WTC11 (cell line): Measurements from ENCODE around the gene VSX2. TPM values are rescaled to one million over a fixed set of nuclear protein-coding genes. Genes with fewer than 3 reads are reported as not detected.
A peak's percentile ranks its signal among the peaks of the same experiment; 100 is the strongest.

Source experiments
- ATAC-seq: fragments of 200-7000 bp; cut with Tn5 transposase; 2 replicates; pipeline ENCODE4 v1.10.0; 2021; ENCODE audit warnings: mild to moderate bottlenecking, moderate library complexity
- CTCF ChIA-PET: fragments of 300-600 bp; sonication (Branson Sonifier 250); formaldehyde crosslinking; loops from one replicate; lab custom pipeline; 2021; ENCODE audit warnings: antibody characterized with exemption; lab: Charles Lee
- POLR2A ChIA-PET: fragments of 350-600 bp; sonication (Branson Sonifier 250); formaldehyde crosslinking; loops from one replicate; lab custom pipeline; 2021; ENCODE audit warnings: antibody characterized with exemption; lab: Charles Lee
- DNase-seq: peaks from one replicate; pipeline ENCODE4 v3.0.0; 2021; ENCODE audit warnings: low spot score
- H3K27ac Mint-ChIP-seq: 2 replicates; pipeline ENCODE4 v1.8.0; 2021; ENCODE audit warnings: mixed read lengths
- H3K27me3 Mint-ChIP-seq: 2 replicates; pipeline ENCODE4 v1.8.0; 2021; ENCODE audit warnings: low read depth, mild to moderate bottlenecking, moderate library complexity, mixed read lengths
- H3K36me3 Mint-ChIP-seq: 2 replicates; pipeline ENCODE4 v1.8.0; 2021; ENCODE audit warnings: mixed read lengths
- H3K4me1 Mint-ChIP-seq: 2 replicates; pipeline ENCODE4 v1.8.0; 2022; ENCODE audit warnings: mixed read lengths
- H3K4me3 Mint-ChIP-seq: 2 replicates; pipeline ENCODE4 v1.8.0; 2021; ENCODE audit warnings: mild to moderate bottlenecking, moderate library complexity, mixed read lengths
- H3K9me3 Mint-ChIP-seq: 2 replicates; pipeline ENCODE4 v1.8.0; 2021; ENCODE audit warnings: mixed read lengths
- ATF2 ChIP-seq: sonication (generic); formaldehyde crosslinking; IDR thresholded peaks from 2 replicates; pipeline ENCODE4 v1.8.1; 2022; ENCODE audit warnings: low read depth, missing genetic modification reagents, borderline replicate concordance
- ATF6 ChIP-seq: sonication (generic); formaldehyde crosslinking; IDR thresholded peaks from 2 replicates; pipeline ENCODE4 v1.8.1; 2023; ENCODE audit warnings: mild to moderate bottlenecking, missing genetic modification reagents
- E2F5 ChIP-seq: sonication (generic); formaldehyde crosslinking; IDR thresholded peaks from 2 replicates; pipeline ENCODE4 v1.8.1; 2022; ENCODE audit warnings: mild to moderate bottlenecking, moderate library complexity, missing genetic modification reagents
- FOXK1 ChIP-seq: sonication (generic); formaldehyde crosslinking; IDR thresholded peaks from 2 replicates; pipeline ENCODE4 v1.8.0; 2022; ENCODE audit warnings: mild to moderate bottlenecking, moderate library complexity, missing genetic modification reagents
- JUN ChIP-seq: sonication (generic); formaldehyde crosslinking; IDR thresholded peaks from 2 replicates; pipeline ENCODE4 v1.8.0; 2023; ENCODE audit warnings: mild to moderate bottlenecking, missing genetic modification reagents
- KAT7 ChIP-seq: sonication (generic); formaldehyde crosslinking; IDR thresholded peaks from 2 replicates; pipeline ENCODE4 v1.8.1; 2023; ENCODE audit warnings: missing genetic modification reagents, mild to moderate bottlenecking, borderline replicate concordance
- MLX ChIP-seq: sonication (generic); formaldehyde crosslinking; IDR thresholded peaks from 2 replicates; pipeline ENCODE4 v1.8.1; 2023; ENCODE audit warnings: mild to moderate bottlenecking, missing genetic modification reagents, moderate library complexity
- SMAD4 ChIP-seq: sonication (generic); formaldehyde crosslinking; IDR thresholded peaks from 2 replicates; pipeline ENCODE4 v1.8.0; 2022; ENCODE audit warnings: mild to moderate bottlenecking, missing genetic modification reagents
- ZBTB43 ChIP-seq: sonication (generic); formaldehyde crosslinking; IDR thresholded peaks from 2 replicates; pipeline ENCODE4 v1.8.1; 2023; ENCODE audit warnings: mild to moderate bottlenecking, missing genetic modification reagents
- ZNF121 ChIP-seq: sonication (generic); formaldehyde crosslinking; IDR thresholded peaks from 2 replicates; pipeline ENCODE4 v1.8.0; 2023; ENCODE audit warnings: missing genetic modification reagents
- ZNF263 ChIP-seq: sonication (generic); formaldehyde crosslinking; IDR thresholded peaks from 2 replicates; pipeline ENCODE4 v1.8.1; 2022; ENCODE audit warnings: low read depth, mild to moderate bottlenecking, moderate library complexity, missing genetic modification reagents
- ZNF317 ChIP-seq: sonication (generic); formaldehyde crosslinking; IDR thresholded peaks from 2 replicates; pipeline ENCODE4 v1.8.1; 2023; ENCODE audit warnings: low read depth, mild to moderate bottlenecking, moderate library complexity, missing genetic modification reagents, borderline replicate concordance
- ZNF416 ChIP-seq: fragments of 250-450 bp; sonication (Bioruptor Pico); IDR thresholded peaks from 2 replicates; pipeline ENCODE4 v1.9.0; 2021; ENCODE audit warnings: mild to moderate bottlenecking, inconsistent platforms
- total RNA-seq: library from RNA; stranded (reverse); gene quantifications from 3 replicates; pipeline ENCODE4 v1.2.3, GENCODE V29; 2021
- TF ChIP-seq, protein P1 (sequence below): sonication (generic); formaldehyde crosslinking; IDR thresholded peaks from 2 replicates; pipeline ENCODE4 v1.8.0; 2022; ENCODE audit warnings: mild to moderate bottlenecking, missing genetic modification reagents
- TF ChIP-seq, protein P2 (sequence below): fragments of 200-600 bp; IDR thresholded peaks from 2 replicates; pipeline ENCODE4 v1.8.0; 2022; ENCODE audit warnings: antibody characterized with exemption
- TF ChIP-seq, protein P3 (sequence below): sonication (generic); formaldehyde crosslinking; IDR thresholded peaks from 2 replicates; pipeline ENCODE4 v1.8.0; 2023; ENCODE audit warnings: missing genetic modification reagents
- TF ChIP-seq, protein P4 (sequence below): sonication (generic); formaldehyde crosslinking; conservative IDR thresholded peaks from 2 replicates; pipeline ENCODE4 v1.8.1; 2023; ENCODE audit warnings: mild to moderate bottlenecking, low read depth, missing genetic modification reagents, moderate library complexity

VSX2 gene
- total RNA-seq, 1 experiment from 2014 or later: not detected

DNA sequence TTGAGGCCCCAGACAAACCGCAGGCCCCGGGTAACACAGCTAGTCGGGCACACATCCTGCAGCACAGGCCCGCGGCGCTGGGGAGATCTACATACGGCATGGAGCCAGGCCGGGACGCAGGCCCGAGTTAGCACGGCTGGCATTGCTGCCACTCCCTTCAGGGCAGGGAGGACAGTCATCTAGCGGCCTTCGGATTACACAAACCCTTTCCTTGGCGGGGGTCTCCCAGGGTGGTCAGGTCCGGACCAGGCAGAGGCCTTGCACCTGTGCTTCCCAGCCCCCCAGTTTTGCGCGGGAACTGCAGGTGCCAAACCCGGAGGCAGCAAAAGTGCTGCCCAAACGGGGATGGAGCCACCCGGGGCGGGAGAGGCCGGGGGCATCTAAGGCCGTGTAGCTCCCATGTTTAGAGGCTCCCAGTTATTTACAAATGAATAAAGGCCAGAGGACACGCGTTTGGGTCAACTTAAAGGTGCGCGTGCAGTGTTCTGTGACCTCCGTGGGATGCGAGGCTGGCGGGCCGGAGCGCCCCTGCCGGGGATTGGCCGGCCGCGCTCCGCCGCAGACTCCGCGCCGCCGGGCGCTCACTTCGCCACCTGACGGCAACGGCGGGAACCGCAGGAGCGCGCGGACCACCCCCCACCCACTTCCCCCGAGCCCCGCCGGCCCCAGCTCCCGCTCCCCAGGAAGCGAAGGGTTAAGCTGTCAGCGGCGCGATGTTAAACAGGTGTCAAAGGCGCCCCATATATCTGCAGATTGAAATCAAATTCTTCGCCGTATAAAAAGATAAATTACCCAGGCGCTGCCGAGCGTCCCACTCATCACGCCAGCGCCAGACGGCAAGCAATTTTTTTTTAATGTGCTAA is 18.1 kb downstream of the VSX2 start:
- peak; percentile 68 for DNase-seq
- ATAC-seq: peak; percentile 69
- Mint-ChIP-seq H3K36me3 (no peaks in the 10 kb centered on the region), H3K4me3 (peak overlapping the region; percentile 80), H3K9me3 (no peaks in the 10 kb centered on the region), H3K27me3 (peaks cover 56% of the 10 kb centered on the region), H3K27ac (no peak overlapping the region), H3K4me1 (no peaks in the 10 kb centered on the region)
- POLR2A ChIA-PET: interaction anchor here (0.7 kb wide), 1 partner anchor 83 kb away, joined by 3 read pairs; no protein-coding TSS in a partner anchor
- CTCF ChIA-PET: interaction anchor here (0.5 to 3.5 kb wide), 45 partner anchors 10 to 686 kb away, joined by 3 to 89 read pairs (median 5); partner anchors contain the start of genes ABCD4, LTBP2, VRTN and VSX2
- TF ChIP-seq, protein P1, sequence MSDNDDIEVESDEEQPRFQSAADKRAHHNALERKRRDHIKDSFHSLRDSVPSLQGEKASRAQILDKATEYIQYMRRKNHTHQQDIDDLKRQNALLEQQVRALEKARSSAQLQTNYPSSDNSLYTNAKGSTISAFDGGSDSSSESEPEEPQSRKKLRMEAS (CRISPR knock-in tag): peak; percentile 40; the same call in 1 of the 2 replicates
- TF ChIP-seq, protein P2, sequence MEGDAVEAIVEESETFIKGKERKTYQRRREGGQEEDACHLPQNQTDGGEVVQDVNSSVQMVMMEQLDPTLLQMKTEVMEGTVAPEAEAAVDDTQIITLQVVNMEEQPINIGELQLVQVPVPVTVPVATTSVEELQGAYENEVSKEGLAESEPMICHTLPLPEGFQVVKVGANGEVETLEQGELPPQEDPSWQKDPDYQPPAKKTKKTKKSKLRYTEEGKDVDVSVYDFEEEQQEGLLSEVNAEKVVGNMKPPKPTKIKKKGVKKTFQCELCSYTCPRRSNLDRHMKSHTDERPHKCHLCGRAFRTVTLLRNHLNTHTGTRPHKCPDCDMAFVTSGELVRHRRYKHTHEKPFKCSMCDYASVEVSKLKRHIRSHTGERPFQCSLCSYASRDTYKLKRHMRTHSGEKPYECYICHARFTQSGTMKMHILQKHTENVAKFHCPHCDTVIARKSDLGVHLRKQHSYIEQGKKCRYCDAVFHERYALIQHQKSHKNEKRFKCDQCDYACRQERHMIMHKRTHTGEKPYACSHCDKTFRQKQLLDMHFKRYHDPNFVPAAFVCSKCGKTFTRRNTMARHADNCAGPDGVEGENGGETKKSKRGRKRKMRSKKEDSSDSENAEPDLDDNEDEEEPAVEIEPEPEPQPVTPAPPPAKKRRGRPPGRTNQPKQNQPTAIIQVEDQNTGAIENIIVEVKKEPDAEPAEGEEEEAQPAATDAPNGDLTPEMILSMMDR: peak; percentile 97
- TF ChIP-seq, protein P3, sequence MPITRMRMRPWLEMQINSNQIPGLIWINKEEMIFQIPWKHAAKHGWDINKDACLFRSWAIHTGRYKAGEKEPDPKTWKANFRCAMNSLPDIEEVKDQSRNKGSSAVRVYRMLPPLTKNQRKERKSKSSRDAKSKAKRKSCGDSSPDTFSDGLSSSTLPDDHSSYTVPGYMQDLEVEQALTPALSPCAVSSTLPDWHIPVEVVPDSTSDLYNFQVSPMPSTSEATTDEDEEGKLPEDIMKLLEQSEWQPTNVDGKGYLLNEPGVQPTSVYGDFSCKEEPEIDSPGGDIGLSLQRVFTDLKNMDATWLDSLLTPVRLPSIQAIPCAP: no peak
- TF ChIP-seq ZNF121 (CRISPR knock-in tag): no peak

- Mint-ChIP-seq H3K27ac (no peak overlapping the region), H3K9me3 (no peaks in the 10 kb centered on the region)
- POLR2A ChIA-PET: no interaction called here
- TF ChIP-seq, protein P4, sequence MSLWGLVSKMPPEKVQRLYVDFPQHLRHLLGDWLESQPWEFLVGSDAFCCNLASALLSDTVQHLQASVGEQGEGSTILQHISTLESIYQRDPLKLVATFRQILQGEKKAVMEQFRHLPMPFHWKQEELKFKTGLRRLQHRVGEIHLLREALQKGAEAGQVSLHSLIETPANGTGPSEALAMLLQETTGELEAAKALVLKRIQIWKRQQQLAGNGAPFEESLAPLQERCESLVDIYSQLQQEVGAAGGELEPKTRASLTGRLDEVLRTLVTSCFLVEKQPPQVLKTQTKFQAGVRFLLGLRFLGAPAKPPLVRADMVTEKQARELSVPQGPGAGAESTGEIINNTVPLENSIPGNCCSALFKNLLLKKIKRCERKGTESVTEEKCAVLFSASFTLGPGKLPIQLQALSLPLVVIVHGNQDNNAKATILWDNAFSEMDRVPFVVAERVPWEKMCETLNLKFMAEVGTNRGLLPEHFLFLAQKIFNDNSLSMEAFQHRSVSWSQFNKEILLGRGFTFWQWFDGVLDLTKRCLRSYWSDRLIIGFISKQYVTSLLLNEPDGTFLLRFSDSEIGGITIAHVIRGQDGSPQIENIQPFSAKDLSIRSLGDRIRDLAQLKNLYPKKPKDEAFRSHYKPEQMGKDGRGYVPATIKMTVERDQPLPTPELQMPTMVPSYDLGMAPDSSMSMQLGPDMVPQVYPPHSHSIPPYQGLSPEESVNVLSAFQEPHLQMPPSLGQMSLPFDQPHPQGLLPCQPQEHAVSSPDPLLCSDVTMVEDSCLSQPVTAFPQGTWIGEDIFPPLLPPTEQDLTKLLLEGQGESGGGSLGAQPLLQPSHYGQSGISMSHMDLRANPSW (CRISPR knock-in tag): no peak
- TF ChIP-seq MLX (CRISPR knock-in tag) (no peak), ZNF317 (no peak), FOXK1 (no peak), KAT7 (CRISPR knock-in tag) (no peak), ATF6 (no peak), ZNF416 (CRISPR knock-in tag) (no peak), ZNF263 (CRISPR knock-in tag) (no peak), JUN (CRISPR knock-in tag) (no peak), ZBTB43 (no peak), SMAD4 (CRISPR knock-in tag) (no peak), ATF2 (CRISPR knock-in tag) (no peak), E2F5 (CRISPR knock-in tag) (no peak)
- TF ChIP-seq, all 79 proteins: peak for 0
- CTCF ChIA-PET: interaction anchor here (0.5 to 3.5 kb wide), 38 partner anchors 9 to 687 kb away, joined by 3 to 89 read pairs (median 5); partner anchors contain the start of genes ABCD4, LTBP2, VRTN and VSX2
- H3K27me3 Mint-ChIP-seq: peaks cover 50% of the 10 kb centered on the region
- no peaks in the 10 kb centered on the region for H3K36me3 Mint-ChIP-seq
- H3K4me1 Mint-ChIP-seq: no peaks in the 10 kb centered on the region
- ATAC-seq (peak; percentile 7), DNase-seq (no peak)
- H3K4me3 Mint-ChIP-seq: peak overlapping the region; percentile 80
These were observed 18.9 kb downstream of the VSX2 start for GRCh38 chr14:74257941-74258763.
